ENCODE measurements around the gene PLEKHG1.

Gene PLEKHG1

DNA sequence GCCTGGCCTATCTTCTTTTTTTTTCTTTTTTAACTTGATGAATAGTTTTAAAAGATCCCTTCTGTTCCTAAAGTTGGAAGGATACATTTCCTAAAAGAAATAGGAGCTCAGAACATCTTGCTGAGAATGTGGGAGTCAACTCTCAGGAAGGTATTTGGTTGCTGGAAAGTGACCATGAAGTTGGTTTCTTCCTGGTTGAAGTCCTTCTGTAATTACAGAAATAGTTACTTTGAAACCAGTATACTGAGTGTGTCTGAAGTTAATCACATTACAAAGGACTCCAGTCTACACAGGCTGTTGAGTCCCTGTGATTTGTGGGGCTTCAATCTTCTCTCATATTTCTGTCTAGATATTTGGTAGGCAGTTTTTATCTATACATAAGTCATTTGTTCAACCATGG is 9.8 kb upstream of the PLEKHG1 start:
- DNase-seq (ENCODE audit: low read depth in 2 of 2), result no peak

DNA sequence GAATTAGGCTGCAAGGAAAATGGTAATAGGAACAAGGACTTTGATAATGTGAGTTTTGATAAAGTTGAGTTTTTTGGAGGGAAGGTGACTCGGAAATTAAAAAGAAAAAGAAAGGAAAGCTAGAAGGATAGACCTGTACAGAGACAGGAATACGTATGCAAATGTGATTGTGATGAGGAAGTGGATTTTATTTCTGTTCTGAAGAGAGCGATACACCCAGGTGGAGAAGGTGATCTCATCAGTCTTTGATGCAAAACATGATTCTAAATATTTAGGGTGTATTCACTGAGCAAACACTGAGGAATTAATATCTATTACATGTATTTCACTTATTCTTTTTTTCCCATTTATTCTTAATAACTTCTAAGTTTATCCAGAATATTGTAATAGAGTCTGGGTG is 9.2 kb upstream of the PLEKHG1 start:
- DNase-seq (ENCODE audit: low read depth in 2 of 2), result no peak

DNA sequence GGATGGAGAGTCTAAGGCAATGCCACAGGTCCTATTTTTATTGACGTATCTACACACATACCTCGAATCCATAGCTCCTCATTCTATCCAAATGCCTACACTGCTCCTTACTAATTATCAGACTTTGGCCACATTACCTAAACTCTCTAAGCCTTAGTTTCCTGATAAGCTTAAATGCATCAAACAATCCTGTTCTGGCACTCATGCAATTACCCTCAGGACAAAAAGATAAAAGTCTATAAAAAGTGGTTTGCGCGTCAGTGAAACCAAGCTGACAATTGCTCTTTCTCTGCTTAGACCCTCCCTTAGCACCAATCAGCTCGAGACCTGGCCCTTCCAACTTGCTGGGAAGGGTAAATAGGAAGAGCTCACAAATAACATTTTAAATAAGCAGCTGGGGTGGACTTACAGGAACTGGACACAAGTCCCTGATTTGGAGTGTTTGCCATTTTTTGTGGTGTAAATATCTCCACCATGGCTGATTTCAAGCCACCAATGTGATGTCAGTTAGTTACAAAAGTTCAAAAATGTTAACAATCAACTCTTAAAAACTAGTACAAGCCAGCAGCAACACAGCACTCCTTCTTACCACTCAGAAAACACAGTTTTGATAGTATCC is 7.2 kb upstream of the PLEKHG1 start:
- DNase-seq (ENCODE audit: low read depth in 2 of 2), result no peak

DNA sequence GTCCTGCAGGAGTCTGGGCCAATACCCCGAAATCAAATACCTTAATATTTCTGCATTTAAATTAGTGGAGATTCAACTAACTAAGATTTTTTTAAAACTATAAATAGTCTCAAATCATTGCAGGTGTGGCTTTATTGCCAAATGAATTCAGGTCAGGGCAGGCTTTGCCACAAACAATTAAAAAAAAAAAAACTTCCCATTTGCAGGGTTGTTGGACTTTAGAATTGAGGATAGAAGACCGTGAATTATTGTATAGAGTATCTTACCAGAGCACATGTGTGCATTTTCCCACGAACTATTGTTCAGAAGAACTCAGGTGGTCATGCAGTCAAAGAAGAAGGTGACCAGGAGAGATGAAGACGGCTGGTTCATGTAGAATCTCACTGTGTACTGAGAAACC is 6.6 kb upstream of the PLEKHG1 start:
- DNase-seq (ENCODE audit: low read depth in 2 of 2), result no peak

DNA sequence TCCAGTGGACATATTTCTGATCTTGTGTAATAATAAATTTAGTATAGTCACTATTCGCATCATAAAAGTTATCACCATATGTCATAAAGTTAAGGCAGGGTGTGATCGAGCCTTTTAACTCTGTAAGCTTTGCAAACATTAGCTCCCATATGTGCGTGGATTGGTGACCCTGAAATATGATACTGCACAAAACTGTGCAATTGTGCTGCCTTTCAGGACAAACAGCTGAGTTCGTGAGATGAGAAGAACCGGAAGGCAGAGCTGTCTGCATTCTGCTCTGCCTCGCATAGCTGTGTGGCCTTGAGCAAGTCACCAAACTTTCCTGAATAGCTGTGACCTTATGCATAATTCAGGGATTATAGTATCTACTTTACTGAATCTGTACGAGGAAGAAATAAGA is 3.2 kb upstream of the PLEKHG1 start:
- no peak for DNase-seq (ENCODE audit: low read depth in 2 of 2)

DNA sequence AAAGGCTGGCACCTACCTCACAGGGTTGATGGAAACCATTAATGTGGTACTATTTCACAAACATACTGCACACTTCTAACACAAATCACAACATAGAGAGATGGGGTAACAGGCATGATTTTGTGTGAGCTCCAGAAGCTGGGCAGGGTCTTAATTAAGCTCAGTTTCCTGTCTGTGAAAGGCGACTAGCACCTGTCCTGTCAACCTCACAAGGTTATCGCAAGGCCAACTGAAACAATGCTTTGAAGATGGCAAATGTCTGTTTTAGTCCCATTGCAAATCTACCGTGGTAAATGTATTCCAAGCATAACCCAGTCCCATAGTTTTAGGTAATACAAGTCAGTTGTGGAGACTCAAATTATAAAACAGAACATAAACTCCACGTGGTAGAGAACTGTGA is 1.3 kb upstream of the PLEKHG1 start:
- no peak for DNase-seq (ENCODE audit: low read depth in 2 of 2)

DNA sequence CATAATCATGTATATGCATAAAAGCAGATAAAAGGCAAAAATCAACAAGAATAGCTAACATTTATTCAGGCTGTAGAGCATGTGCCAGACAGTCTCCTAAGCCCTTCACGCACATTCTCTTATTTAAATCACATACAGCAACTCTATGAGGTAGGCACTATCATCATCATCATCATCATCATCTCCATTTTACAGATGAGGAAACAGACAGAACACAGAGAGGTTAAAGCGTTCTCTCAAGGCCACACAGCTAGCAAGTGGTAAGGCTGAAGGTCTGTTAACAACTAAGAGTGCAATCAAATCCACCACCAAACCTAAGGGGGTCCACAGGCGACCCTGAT is 857 bp upstream of the PLEKHG1 start:
- DNase-seq (ENCODE audit: low read depth in 2 of 2), result no peak

DNA sequence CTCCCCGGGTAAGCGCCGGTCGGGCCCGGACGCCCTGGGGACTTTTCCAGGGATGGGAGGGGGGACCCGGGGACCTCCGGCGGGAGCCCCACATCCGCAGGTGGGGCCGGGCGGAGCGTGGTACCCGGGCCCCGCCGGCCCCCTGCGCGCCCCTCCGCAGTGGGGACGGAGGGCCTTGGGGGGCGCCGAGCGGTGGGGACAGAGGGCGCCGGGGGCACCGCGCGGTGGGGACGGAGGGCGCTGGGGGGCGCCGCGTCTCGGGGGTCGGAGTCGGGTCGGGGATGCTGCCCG is 270 bp downstream of the PLEKHG1 start:
- DNase-seq (ENCODE audit: low read depth in 2 of 2), result no peak

DNA sequence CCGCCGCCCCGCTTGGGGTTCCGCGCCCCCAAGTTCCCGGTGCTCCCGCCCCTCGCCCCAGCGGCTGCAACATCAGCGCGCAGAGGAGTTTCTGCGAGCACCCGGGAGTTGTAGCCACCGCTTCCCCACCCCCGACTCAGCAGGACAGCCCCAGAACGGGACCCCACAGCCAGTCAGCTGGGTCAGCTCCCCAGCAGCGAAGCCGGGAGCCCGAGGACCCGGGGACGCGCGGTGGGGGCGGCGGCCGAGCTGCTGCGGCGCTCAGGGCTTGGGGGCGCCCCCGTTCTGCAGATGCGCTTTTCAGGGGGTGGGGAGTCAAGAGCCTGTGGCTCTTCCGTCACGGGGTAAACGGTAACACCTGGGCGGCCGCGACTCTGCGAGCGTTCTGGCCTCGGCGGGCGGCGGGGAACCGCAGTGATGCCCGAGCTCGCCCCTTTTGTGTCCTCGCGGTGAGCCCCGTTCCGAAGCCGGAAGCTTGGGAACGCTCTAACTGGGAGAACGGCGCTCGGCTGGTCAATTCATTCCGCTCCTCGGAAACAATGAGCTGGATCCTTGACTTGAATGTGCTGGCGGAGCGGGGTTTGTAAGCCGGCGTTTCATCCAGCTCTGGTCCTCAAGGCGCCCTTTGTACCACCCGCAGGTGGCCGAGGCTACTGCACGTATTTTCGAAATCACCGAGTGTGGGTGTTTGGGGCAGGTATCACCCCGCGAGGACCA is 774 bp downstream of the PLEKHG1 start:
- peak; percentile 36 for DNase-seq (ENCODE audit: low read depth in 2 of 2)

DNA sequence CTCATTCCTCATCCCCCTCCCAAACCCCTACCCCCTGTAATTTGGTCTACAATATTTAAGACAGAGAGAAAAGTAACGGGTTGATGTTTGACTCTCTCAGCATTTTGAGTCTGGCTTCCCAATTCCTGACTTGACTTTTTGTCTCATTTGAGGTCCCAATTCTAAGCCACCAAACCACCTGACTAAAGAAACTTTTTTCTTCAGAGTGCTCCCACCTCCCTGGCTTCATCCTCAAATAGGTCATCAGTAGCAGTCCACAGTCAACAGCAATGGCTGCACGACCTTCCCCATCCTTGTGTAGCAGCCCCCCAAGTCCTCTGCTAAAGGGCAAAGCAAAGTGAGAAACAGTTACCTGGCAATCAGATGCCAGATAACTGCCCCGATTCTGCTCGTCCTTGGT is 1.8 kb downstream of the PLEKHG1 start:
- DNase-seq (ENCODE audit: low read depth in 2 of 2), result no peak

DNA sequence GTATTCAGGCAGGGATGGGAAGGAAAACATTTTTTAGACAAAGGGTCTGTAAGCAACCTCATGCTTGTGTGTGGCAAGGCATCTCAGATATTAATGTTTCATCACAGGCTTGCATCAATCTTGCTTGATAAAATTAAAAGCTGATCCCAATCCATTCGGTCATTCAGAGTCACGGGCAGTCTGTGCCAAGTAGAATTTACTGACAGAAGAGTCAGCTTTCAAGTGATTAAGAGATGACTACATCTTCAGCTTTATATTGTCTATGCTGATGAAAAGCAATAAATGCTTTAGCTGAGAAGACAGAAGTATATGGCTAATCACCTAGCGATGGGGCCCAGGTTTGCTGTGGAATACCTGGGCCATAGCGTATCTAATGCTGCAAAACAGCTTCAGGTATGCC is 3.5 kb downstream of the PLEKHG1 start:
- no peak for DNase-seq (ENCODE audit: low read depth in 2 of 2)

DNA sequence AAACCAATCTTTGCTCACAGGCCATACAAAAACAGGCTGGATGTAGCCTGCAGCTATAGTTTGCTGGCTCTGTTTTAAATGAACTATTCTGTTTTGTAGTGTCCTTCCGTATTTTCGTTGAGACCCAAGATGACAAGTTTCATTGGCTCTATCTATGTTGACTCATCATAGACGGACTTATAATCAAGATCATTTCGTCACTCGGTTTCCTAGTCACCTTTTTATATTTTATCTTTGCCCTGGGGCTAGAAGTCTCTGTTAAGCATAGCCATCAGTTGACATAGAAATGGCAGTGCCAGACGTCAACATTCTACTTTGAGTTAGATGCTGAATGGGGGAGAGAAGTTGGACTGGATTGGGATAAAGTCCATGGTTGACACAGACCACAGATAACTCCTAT is 4.8 kb downstream of the PLEKHG1 start:
- no peak for DNase-seq (ENCODE audit: low read depth in 2 of 2)

DNA sequence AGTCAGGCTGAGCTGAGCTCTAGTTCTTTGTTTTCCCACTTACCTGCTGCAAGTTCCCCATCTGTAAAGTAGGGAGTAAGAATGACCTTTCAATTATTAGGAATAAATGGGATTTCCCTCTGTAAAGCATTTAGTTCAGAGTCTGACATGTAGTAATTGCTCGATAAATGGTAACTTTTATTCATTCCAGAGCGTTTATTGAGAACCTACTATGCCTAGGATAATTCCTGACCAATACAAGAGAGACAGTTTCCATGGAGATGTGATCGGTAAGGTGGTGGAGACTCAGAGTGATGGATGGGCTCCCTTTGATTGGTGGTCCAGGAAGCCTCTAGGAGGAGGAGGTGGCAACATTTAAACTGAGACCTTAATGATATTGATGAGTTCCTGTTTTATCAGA is 5.6 kb downstream of the PLEKHG1 start:
- no peak for DNase-seq (ENCODE audit: low read depth in 2 of 2)

DNA sequence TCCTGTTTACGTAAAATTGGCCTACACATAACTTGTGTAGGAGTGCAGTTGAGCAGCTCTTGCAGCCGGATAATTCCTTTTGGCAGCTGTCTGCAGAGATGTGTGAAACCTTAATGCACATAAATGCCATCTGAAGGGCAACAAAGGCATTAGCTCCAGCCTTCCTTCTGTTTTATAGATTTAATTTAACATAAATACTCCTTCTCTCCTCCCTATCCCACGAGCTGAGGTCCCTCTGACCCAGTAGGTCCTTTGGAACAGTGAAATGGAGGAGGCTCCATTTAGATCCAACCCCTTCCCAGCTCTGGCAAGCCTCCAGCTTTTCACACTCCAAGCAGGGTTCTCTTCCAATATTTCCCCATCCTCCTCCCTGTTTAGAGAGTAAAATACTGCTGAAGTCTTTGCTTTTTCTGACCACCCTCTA is 6.5 kb downstream of the PLEKHG1 start:
- no peak for DNase-seq (ENCODE audit: low read depth in 2 of 2)

DNA sequence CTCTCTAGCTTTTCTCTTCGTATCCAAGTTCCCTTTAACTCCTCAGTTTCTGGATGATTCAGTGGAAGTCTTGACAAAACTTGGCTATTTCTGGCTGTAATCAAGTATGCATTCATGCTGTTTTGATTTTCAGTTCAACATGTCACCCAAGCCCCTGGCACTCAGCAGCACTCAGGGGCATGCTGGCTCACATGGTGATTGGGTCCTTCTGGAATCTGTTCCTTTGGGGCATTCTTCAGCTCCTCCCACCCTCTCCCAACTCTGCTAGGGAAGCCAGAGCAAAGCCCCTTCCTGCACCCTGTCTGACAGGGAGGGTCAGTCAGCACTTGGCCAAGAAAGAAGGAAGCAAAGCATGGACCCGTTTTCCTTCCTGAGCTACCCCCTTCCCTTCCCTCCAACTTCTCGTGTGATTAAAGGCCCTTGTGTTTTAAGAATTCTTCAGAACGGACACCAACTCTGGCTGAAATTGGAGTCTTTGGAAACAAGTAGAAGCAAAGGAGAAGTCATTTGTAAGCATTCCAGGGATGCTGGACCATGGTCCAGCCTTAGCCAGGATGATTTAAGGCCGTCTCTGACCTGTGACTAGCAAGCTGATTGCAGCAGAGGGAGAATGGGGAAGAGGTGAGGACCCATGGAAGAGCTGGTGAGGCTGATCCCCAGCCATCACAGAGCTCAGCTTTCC is 7.1 kb downstream of the PLEKHG1 start:
- no peak for DNase-seq (ENCODE audit: low read depth in 2 of 2)

DNA sequence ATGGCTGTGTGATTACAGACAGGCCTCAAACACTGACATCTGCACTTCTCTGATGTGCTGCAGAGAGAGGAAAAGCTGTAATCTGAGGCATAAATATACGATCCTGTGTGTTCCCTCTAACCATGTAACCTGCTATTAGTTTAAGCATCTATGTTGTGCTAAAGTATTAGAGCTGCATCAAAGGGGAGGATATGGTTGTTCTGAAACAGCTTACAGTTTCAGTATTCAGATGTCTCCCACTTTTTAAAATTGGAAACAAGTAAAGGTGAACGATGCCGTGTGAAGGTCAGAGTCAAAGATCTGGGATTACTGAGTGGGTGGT is 7.6 kb downstream of the PLEKHG1 start:
- DNase-seq (ENCODE audit: low read depth in 2 of 2), result no peak

DNA sequence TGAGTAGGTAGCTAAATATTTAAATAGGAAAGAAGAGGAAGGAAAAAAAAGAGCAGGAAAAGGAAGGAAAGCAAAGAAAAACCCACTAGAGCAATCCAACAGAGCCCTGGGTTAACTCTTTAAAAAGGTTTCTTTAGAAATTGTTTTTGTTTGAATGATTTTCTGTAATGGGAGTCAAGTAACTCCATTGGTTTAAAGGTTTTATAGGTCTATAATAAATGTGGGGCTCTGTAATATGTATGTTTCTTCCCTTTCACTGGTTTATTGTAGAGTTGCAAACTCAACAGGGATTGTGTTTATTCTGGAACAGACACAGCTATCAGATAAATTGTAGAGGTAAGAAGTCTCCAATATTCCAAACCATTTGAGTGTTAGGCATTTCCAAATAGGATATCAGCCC is 10.9 kb downstream of the PLEKHG1 start:
- DNase-seq (ENCODE audit: low read depth in 2 of 2), result no peak

DNA sequence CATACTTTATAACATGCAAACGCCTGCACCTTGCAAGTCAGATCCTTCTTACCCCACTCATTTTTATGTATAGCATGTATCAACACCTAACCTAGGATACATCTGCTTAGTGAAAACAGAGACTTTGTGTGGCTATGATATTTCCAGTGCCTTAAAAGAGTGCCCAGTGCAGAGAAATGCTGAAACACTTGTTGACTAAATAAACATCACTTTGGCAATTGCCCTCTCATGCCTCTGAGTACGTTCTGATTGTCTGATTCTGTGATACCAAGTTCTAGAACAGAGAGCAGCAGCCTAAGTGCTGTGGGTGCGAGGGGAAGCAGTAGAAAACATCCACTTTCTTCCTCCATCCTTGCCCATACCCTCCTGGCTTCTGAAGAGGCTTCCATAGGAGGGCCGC is 13.6 kb downstream of the PLEKHG1 start:
- DNase-seq (ENCODE audit: low read depth in 2 of 2), result no peak

DNA sequence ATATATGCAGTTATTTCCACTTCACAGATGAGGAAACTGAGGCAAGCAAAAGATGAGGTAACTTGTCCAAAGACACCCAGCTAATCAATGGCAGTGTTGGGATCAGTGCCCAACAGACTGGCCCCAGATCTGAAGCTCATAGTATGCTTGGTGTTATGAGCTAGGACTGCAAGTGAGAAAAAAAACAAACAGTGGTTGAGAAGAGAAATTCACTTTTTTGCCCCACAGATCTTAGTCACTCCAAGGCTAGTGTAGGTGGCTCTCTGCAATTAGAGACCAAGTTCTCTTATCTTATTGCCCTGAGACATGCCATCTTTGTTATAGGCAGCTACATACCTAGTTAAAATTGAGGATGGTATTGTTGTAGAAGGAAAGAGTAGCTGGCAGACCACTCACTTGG is 16.3 kb downstream of the PLEKHG1 start:
- DNase-seq (ENCODE audit: low read depth in 2 of 2), result no peak

DNA sequence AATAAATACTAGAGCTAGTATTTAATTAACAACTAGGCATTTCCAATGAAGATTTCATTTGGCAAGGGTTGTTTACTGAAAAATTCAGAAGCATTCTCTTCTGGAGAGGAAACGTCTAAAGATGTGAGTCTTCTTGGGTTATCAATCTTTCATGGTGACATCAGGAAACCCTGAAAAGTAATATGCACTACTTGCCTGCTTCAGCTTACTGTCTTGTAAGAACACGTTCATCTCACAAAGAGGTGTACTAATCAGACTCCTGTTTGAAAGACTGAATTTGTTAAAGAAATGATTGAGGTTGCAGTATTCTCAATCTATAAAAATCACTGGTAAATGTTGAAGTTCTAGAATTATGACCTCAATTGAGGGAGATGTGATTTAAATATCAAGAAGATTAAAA is 16.9 kb downstream of the PLEKHG1 start:
- DNase-seq (ENCODE audit: low read depth in 2 of 2), result no peak

DNA sequence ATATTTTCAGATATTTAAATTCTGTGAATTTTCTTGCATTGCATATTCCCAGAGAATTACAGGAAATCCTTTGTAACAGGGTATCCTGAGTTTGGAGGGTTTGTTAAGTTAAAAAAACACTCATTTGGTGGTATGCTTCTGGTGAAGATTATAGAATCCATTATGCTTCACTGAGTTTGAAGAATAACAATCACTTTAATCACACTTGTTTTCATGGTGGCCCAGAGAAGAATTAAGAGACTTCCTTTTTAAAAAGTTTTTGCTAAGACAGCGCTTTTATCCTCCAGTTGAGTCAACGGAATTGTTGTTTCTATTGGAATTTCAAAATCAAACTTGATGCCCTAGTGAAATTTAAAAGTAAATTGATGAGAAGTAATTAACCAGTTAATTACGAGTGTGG is 17.4 kb downstream of the PLEKHG1 start:
- DNase-seq (ENCODE audit: low read depth in 2 of 2), result no peak

DNA sequence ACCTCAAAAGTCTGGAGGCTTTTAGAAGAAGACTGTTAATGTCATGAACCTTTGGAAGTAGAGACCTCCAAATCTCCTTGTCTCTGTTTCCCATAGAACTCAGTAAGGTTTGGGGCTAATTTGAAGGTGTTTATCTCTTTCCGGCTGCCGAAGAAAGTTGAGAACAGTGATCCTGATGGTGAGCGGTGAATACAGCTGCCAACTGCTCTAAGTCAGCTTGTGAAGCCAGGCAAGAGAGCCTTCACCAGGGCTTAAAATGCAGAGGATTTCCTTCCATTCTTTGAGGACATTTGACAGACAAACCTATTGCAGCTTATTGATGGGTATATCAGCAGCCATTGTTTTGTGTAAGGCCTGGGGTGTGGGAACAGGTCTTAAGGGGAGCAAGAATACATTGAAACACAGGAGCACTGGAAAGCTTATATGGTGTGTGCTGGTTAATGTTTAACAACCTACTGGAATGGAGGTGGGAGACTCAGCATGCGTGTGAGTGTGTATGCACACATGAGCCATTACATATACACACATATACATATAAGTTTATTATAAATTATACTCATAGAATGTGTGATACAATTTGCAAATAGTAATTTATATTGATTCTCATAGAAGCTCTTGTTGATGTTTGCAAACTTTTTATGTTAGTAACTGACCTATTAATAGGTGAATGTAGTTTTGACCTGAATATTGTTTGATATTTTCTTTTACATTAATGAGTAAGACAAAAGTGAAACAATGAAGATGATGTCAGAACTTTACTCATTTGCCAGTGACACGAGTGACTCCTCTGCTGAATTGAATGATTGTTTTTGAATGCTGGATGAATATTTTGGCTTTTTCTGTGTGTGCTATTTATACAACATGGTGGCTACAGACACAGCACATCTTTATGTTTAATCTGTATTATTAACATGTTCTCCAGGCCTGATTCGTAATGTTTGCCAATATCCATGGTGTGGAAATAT is 18.1 kb downstream of the PLEKHG1 start:
- no peak for DNase-seq (ENCODE audit: low read depth in 2 of 2)

DNA sequence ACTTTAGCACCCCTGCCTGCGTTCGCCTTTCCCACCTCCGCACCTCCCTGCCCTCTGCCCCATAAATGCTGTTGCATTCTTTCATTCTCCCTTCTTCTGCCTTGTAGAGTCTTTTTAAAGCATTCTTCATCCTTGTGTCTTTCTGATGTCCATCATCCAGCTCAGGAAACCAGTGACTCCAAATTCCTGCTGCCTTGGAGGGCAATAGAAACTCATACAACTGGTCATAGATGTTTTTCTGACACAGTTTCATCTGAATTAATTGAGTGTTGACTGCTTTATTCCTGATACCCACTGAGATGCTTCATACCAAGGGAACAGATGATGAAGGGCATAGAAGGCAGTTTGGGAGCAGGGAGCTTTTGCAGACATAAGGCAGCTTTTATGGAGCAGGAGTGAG is 19.6 kb downstream of the PLEKHG1 start:
- no peak for DNase-seq (ENCODE audit: low read depth in 2 of 2)
